Cortex of kidney (tissue), 1 donor: Measurements from ENCODE around the gene ARHGEF10L.

ENCODE experiments used
- DNase-seq: peaks from one replicate; lab custom pipeline; 2025; lab: John Stamatoyannopoulos, UW

The ARHGEF10L gene

DNA sequence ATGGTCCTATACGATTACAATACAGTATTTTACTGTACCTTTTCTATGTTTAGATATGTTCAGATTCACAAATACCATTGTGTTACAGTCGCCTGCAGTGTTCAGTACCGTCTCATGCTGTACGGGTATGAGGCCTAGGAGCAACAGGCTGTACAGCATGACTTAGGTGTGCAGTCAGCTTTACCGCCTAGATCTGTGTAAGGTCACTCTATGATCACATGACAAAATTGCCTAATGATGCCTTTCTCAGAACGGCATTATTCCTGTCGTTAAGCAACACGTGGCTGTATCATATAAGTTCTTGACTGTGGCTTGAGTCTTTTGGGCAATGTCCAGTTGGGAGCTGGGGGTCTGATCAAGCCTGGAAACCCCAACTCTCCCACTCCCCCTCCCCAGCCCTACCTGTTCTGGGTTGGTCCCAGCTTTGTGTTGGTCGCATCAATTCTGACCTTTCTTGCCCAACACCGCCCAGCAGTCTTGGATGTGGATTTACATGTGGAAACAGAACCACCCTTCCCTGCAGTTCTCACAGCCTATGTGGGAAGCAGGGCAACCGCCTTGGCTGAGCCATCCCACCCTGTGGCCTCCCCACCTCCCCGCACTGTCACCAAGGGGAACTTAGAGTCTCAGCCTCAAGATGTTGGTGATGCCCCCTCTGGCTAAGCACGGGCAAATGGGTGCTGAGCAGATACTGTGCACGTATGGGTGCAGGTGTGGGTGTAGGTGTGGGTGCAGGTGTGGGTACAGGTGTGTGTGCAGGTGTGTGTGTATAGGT is 135.4 kb downstream of the ARHGEF10L start:
- no peak for DNase-seq

DNA sequence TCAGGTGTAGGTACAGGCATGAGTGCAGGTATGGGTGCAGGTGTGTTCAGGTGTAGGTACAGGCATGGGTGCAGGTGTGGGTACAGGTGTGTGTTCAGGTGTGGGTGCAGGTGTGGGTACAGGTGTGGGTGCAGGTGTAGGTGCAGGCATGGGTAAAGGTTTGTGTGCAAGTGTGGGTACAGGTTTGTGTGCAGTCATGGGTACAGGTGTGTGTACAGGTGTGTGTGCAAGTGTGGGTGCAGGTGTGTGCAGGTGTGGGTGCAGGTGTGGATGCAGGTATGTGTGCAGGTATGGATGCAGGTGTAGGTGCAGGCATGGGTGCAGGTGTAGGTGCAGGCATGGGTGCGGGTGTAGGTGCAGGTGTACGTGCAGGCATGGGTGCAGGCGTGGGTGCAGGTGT is 136.2 kb downstream of the ARHGEF10L start:
- no peak for DNase-seq

DNA sequence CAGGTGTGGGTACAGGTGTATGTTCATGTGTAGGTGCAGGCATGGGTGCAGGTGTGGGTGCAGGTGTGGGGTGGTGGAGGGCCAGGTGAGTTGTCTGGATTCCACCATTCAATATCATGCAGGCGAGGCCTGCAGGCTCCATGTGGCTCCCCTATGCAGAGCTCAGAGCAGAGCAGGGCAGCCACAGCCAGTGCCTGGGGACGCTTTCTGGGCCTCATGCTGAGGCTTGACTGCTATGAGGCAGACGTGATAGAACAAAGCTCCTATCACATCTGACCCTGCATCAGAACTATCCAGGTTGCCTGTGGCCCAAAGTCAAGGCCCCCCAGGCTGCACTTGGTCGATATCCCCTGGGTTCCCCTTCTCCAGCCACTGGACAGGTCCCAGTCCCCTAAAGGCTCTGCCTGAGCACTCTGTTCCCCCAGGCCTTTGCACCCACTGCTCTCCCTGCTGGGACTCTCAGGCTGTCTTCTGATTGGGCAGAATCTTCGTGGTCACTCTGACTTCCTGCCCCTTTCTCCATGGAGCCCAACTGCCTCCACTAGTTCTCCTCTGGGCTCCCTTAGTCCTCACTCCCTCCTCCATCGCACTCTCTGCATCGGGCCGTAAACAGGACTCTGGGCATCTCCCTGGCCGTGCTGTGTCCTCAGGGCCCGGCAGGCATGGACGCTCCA is 137.0 kb downstream of the ARHGEF10L start:
- no peak for DNase-seq

DNA sequence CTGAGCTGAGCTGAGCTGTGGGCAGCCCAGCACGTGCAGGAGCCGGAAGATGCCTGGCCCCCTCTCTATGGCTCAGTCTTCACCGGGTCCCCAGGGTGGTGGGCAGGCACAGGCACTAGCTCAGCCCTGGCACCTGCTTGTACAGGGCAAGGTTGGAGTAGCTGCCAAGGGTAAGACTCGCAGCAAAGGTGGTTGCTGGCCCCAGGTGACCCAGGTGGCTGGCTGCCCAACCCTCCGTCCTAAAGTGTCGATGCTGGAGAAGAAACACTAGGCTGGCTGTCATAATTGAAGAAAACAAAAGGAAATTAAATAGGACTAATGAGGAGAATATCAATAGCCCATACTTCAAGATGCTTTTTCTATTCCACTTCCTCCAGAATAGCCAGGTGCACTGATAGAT is 138.5 kb downstream of the ARHGEF10L start:
- DNase-seq: no peak

DNA sequence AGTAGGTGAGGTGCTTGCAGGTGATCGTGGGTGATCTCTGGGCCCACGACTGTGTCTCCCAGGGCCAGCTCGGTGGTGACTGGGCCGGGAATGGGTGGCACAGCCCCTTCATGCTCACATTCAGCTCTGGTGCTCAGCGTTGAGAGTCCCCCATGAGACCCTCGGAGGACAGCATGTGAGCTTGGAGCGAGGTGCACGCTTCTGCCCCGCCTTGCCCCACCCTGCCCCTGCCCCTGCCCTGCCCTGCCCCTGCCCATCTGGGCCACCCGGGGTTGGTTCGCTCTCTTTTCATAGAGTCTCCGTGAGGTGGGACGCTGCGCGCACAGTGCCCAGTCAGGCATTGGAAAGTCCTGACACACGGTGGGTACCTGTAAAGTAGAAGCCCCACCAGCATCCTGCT is 140.4 kb downstream of the ARHGEF10L start:
- DNase-seq: no peak

DNA sequence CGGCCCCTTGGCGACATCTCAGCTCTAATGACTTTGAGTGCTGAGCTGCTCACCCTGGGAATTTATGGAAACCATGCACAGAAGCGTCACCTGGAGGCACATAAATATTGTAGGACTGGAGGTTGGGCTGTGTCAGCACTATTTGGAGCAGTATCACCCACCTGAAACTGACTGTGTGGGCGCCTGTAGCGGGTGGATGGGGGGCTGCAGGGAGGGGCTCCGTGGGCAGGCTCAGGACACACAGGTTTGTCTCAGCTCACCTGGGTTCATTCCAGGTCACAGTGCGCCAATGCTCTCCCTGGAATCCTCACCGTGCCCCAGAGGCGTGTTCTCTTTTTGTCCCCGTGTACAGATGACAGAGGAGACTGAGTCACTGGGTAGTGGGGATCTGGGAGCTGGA is 140.8 kb downstream of the ARHGEF10L start:
- no peak for DNase-seq

DNA sequence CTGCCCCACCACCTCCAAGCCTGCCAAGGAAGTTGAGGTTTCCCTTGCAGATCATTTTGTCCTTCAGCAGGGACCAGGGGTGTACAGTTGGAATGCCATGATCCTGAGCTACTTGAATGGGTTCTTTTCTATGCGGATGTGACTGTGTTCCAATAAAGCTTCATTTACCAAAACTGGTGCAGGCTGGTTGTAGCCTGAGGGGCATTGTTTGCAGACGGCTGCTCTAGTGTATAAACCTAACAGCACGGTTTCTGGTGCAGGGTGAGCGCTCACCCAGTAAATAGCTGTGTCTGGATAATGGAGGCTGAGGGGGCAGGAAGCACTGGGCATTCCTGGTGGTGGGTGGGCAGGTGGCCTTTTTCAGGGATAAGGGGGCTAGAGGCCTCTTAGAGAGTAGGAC is 142.9 kb downstream of the ARHGEF10L start:
- DNase-seq: no peak

DNA sequence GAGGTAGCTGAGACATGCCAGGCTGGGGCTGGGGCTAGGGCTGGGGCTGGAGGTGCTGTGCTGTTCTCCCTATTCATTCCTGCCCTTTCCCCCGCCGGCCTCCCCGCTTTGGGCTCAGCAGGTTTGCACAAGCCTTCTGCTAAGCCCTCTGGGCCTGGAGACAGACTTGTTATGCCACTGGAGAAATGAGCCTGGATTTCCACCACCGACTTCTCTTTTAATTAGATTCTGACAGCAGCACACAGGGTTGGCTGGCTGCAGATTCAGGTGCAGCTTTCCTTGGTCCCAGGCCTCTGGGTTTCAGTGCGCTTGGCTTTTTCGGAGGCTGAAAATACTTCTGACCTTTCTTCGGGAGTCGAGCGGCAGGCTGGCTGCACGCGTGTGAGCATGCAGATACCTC is 144.1 kb downstream of the ARHGEF10L start:
- no peak for DNase-seq

DNA sequence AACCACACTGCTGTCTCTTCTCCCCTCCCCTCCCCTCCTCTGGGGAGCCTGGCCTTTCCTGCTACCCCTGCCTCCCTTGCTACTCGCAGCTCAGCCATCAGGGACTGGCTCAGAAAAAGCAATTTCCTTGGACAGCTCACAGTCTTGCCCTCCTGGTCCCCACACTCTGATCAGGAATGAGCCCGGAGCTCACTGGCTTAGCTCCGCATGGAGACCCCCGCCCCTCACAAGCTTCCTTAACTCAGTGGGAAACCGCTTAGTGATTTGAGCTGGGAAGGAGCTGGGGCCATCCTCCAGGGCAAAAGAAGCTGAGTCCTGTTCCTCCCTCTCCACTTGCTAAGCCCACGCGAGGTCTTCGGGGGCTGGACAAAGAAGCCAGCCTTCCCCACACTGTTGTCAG is 145.3 kb downstream of the ARHGEF10L start:
- no peak for DNase-seq

DNA sequence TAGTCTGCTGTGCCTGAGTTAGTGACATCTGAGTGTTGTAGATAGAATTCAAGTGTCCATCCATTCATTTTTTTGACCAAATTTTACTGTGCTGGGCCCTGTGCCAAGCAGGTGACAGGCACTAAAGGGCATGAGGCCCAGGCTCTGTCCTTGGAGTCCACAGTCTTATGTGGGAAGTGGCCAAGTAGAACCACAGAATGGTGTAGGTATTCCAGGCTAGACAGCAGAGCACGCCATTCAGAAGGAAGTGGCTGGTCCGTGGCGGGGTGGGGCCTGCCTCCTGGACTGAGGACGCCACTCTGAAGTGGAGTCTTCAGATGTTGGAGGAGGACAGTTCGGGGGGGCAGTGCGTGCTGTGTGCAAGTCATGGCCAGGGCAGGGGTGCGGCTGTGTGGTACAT is 146.8 kb downstream of the ARHGEF10L start:
- no peak for DNase-seq

DNA sequence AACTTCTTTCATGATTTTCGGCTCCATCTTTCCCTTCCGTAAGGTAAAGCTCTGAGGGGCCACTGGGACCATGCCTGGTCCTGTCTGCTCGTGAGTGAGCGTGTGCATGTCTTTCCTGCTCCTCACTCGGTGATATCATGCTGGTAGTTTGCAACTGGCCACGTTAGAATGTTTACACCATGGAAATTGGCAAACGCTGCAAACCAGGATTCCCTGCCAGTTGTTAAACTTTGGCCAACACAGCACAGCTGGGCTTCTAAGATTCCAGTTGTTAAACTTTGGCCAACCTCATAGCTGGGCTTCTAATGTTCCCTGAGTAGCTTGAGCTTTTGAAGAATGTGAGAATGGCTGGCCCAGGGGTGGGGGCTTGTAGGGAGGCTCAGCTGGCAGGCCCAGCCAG is 147.6 kb downstream of the ARHGEF10L start:
- no peak for DNase-seq

DNA sequence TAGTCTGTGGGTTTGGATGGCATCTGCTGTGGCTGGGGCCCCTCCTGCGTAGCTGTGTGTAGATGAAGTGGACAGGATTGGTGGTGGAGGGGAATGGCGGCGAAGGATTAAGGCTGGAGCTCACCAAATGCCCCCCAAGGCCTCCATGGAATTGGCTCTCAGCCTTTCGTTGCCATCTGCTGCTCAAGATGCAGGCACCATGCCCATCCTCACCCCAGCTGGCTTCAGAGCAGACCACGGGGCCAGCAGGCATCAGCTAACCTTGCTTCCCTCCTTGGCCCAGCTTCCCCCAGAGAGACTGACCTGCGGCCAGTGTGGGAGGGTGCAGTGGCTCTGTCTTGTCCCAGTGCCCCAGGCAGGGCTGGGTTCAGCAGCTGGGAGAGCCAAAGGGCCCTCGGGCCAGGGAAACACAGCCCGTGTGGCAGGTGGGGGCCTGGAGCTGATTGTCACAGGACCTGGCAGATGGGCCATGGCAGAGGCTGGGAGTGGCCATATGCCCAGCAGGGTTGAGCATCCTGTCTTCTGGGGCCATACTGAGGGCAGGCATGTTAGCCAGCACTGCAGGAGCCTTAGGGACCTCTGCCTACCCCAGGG is 148.8 kb downstream of the ARHGEF10L start:
- DNase-seq: no peak

DNA sequence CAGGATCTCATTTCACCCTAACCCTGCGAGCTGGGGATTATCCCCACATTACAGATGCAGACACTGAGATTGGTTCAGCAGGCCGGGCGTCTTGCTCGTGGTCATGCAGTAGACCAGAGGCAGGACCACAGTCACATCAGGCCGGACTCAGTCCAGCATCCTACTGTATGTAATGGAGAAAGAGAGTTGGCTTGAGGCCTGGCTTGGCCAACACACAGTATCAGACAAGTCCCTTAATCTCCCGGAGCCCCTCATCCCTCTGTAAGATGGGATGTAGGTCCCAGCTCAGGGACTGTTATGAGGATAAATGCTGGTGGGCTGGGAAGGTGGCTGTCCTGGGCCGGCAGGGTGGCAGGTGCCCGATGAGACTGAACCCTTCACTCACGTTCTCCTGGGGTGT is 149.5 kb downstream of the ARHGEF10L start:
- DNase-seq: no peak

DNA sequence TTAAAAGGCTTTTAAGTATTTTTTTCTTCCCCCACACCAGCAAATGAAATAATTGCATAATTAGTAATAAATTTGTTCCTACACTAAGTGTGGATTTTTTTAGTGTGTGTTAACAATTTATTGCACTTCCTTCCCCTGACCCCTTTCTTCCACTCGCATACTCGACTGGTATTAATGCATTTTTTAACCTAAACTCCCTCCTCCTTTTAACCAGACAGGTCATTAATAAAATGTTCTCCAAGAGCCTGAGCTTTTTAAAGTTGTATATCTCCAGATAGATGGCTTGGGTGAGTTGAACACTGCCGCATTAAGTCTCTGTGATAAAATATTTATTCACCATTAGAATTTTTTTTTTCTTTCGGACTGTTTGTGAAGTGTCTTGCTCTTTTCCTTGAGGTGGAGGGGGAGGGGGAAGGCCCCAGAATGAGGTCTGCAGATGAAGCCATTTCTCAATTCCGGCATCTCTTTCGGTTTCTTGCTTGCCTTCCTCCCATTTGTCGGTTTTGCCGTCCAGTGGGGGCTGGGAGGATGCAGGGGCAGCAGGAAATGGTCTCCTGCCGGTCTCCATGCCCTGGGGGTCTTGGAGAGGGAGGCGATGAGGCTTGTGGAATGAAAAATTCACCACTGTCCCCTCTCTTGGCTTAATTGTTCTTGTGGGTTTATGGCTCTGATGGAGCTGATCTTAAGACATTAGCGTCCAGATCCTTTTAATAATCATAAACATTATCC is 151.6 kb downstream of the ARHGEF10L start:
- DNase-seq: no peak

DNA sequence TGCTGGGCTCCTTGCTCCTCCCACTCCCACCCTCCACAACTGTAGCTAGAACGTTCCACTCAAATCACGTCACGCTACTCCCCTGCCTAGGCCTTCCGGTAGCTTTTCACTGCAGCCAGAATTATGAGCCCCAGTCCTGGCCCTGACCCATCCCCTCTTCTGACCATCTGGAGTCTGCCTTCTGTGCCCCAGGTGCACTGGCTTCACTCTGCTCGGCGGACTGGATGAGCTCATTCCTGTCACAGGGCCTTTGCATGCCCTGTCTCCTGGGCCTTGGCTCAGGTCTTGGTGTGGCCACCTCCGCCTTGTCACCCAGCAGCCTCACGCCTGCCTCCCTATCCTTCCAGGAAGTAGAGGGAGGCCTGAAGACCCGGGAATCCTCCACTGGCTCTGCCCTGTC is 153.1 kb downstream of the ARHGEF10L start:
- no peak for DNase-seq

DNA sequence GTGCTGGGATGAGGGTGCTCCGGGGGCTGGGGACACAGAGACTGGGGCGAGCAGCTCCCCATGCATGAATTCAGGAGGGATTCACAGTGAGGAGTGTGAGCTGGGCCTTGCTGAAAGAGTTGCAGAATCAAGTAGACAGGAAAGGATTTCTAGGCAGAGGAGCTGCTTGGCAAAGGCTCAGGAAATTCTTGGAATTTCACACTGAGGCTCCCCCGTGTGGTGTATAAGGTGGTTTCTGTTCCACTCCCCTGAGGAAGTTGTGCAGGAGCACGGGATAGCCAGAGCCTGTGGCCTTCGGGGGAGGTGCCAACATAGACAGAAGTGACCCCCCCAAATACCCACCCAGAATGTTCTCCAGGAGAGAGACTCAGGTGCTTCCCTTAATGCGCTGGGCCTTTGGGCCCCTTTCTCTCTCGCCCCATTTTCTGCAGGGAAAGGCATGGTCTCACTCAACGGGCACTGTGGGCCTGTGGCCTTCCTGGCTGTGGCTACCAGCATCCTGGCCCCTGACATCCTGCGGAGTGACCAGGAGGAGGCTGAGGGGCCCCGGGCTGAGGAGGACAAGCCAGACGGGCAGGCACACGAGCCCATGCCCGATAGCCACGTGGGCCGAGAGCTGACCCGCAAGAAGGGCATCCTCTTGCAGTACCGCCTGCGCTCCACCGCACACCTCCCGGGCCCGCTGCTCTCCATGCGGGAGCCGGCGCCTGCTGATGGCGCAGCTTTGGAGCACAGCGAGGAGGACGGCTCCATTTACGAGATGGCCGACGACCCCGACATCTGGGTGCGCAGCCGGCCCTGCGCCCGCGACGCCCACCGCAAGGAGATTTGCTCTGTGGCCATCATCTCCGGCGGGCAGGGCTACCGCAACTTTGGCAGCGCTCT is 157.2 kb downstream of the ARHGEF10L start:
- no peak for DNase-seq

DNA sequence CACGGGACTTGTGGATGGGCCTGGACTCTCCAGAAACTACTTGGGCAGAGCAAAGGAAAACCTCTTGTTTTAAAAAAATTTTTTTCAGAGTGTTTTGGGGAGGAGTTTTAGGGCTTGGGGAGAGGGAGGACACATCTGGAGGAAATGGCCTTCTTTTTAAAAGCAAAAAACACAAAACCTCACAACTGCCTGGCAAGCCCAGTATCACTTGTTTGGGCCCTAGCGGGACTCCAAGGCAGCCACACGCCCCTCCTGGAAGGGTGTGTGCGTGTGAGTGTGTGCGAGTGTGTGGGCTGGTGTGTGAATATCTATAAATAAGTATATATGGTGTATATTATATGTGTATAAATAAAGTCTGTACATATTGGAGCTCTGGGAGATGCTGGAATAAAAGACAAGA is 158.0 kb downstream of the ARHGEF10L start:
- DNase-seq: no peak

DNA sequence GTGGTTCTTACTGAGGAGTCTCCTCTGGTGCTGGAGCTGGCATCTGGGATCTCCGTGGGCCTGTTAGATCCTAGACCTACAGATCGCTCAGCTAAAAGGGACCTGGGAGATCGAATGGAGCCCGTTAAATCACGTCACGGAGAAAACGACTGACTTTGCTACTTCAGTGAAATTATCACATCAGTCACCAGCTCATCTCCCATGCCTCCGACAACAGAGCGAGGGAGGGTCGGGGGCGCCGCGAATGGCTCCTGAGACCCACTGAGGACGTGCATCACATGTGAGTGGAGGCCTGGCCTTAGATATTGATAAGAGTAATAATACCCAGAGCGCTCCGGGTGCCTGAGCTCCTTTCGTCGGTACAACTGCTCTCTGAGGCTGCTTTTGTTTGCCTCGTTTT is 160.1 kb downstream of the ARHGEF10L start:
- no peak for DNase-seq

DNA sequence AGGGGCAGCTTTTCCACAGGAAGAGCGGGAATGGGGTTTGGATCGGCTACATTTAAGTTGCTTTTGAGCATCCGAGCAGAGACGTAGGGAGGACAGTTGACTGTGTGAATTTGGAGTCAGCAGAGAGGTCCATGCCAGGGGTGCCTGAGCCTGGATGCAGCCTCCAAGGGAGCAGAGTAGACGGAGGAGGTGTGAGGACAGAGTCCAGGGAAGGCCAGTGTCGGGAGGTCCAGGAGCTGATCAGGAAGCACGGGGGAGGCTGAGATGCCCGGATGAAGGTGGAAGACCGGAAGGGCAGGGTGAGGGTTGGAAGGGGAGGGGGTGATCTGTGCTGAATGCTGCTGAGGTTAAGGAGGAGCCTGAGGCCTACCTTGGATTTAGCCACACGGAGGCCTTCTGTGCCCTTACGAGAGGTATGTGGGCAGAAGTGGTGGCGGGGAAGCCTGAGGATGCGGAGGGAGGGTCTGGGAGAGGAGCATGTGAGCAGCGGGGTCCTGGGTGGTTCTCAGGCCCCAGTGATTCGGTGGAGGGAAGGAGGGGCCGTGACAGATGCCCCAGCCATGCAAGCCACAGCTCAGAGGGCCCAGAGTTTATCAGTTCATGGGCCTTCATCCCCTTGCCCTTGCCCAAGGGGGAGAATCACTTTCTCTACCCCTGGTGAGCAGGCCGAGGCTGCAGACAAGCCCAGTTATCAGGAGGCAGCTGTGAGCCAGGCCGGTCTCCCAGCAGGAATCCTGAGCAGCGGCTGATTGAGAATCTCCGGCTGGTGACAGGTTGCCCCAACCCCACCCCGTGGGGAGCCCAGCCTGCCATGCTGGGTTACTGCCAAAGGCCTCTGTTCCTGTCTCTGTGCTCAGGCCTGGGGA is 161.7 kb downstream of the ARHGEF10L start:
- no peak for DNase-seq

DNA sequence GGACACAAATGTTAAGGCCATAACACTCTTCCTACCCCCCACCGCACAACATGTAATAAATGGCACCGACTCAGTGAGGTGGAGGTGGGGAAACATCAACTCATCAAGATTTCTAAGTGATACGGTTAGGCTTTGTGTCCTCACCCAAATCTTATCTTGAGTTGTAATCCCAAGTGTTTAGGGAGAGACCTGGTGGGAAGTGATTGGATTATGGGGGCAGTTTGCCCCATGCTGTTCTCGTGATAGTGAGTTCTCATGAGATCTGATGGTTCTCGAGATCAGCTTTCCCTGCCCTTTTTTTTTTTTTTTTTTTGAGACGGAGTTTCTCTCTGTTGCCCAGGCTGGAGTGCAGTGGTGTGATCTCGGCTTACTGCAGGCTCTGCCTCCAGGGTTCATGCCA is 164.7 kb downstream of the ARHGEF10L start:
- DNase-seq: no peak

DNA sequence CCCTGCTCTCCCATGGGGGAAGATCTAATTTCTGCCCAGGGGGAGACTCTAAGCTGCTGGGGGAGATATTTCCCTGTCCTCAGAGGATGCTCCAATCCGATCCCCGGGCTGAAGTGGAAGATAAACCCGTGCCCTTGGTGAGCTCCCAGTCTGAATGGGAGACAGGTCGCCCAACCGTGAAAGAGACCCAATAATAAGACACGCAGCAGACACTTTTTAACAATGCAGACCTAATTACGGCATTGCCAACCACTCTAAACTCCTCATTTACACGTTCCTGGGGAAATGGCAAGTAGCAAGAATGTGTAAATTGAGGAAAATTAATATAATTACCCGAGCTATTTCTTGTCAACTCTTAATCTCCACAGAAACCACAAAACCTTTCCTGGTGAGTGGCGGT is 166.9 kb downstream of the ARHGEF10L start:
- DNase-seq: no peak
